Gastrocnemius medialis (tissue), 4 donors: ENCODE measurements around the gene ALDH3A2. TPM values are rescaled to one million over a fixed set of nuclear protein-coding genes. Genes with fewer than 3 reads are reported as not detected.

Experiments used
- ATAC-seq, 2 donors: fragments of 150-250 bp; one replicate each; pipeline ENCODE4 v1.9.1; 2016
- DNase-seq, 2 donors: peaks; one replicate each; pipeline ENCODE4 v3.0.0-alpha.2; 2019
- H3K27ac ChIP-seq, 4 donors: fragments of 200-600 bp; sonication (generic); 1 replicate in 1 of 4; 2 replicates in 3 of 4; pipeline ENCODE4 v1.5.1; 2016 to 2018; ENCODE audit warnings: mild to moderate bottlenecking in 2 of 4, moderate library complexity in 1 of 4
- H3K27me3 ChIP-seq, 3 donors: fragments of 200-600 bp; sonication (generic) in 2 of 3; 1 replicate in 1 of 3; 2 replicates in 2 of 3; pipeline versions ENCODE4 v1.5.1 to v1.6.0; 2016 to 2019; ENCODE audit warnings: mild to moderate bottlenecking in 1 of 3, moderate library complexity in 1 of 3
- H3K36me3 ChIP-seq, 2 donors: fragments of 200-600 bp; sonication (generic) in 1 of 2; one replicate each; pipeline ENCODE4 v1.5.1; 2017 to 2018
- H3K4me1 ChIP-seq, 2 donors: fragments of 200-600 bp; sonication (generic) in 1 of 2; one replicate each; pipeline ENCODE4 v1.5.1; 2016 to 2017; ENCODE audit warnings: mild to moderate bottlenecking in 2 of 2
- H3K4me3 ChIP-seq, 4 donors: fragments of 200-600 bp; sonication (generic) in 3 of 4; 1 replicate in 1 of 4; 2 replicates in 3 of 4; pipeline ENCODE4 v1.5.1; 2016 to 2019; ENCODE audit warnings: mild to moderate bottlenecking in 2 of 4
- H3K9me3 ChIP-seq, 3 donors: fragments of 200-600 bp; sonication (generic) in 2 of 3; 1 replicate in 1 of 3; 2 replicates in 2 of 3; pipeline ENCODE4 v1.5.1; 2016 to 2019
- CTCF ChIP-seq, 5 experiments: fragments of 450-650 bp in 3 of 5; fragments of 200-600 bp in 2 of 5; sonication (generic) in 2 of 5; IDR thresholded peaks in 4 of 5; conservative IDR thresholded peaks in 1 of 5; 1 replicate in 4 of 5; 2 replicates in 1 of 5; pipeline ENCODE4 v1.5.1; 2016 to 2019; ENCODE audit warnings: antibody characterized with exemption in 5 of 5, mild to moderate bottlenecking in 3 of 5, moderate library complexity in 3 of 5
- POLR2A ChIP-seq, 2 donors: fragments of 450-650 bp; IDR thresholded peaks; one replicate each; pipeline ENCODE4 v1.6.1; 2017; ENCODE audit warnings: antibody characterized with exemption in 2 of 2, mild to moderate bottlenecking in 2 of 2, moderate library complexity in 2 of 2
- in situ Hi-C, 4 donors: fragments of 200-750 bp; cut with MboI; loops; one replicate each; pipeline versions ENCODE4 v1.15.0 to v1.8.0; 2017; ENCODE audit warnings: low sequenced_read_pairs in 4 of 4
- intact Hi-C: fragments of 100-400 bp; cut with DNase I; formaldehyde crosslinking; loops from one replicate; pipeline ENCODE4 v1.15.1; 2023; ENCODE audit warnings: low total_unique reads
- total RNA-seq, 4 donors: library from RNA; depleted of rRNA; stranded (reverse); fragments of >200 nt; gene quantifications; one replicate each; pipeline versions ENCODE4 v1.1.0 to v1.2.3, GENCODE V29; 2016

The ALDH3A2 gene
- total RNA-seq, 4 donors from 2014 or later = 87.6 to 117 (median 98.2) TPM

GRCh38 chr17:19705201-19705600, 56.6 kb downstream of the ALDH3A2 start:
- in situ Hi-C loops = no loop called here
- no peak overlapping the region for H3K4me3 ChIP-seq
- H3K9me3 ChIP-seq = no peaks in the 10 kb centered on the region
- ATAC-seq (no peak), DNase-seq (no peak)
- H3K27me3 ChIP-seq = no peaks in the 10 kb centered on the region
- intact Hi-C loops = no loop called here
- TF ChIP-seq POLR2A (IDR thresholded peaks at IDR 0.05) (no peak), CTCF (IDR thresholded peaks at IDR 0.05 in 4 of 5, conservative IDR thresholded peaks at IDR 0.05 in 1 of 5) (no peak)
- H3K36me3 ChIP-seq = no peaks in the 10 kb centered on the region
- H3K27ac ChIP-seq = no peak overlapping the region
- H3K4me1 ChIP-seq = no peaks in the 10 kb centered on the region

- intact Hi-C loops = no loop called here
These were observed 57.5 kb downstream of the ALDH3A2 start for GRCh38 chr17:19705771-19706770.

GRCh38 chr17:19706791-19707727, 58.5 kb downstream of the ALDH3A2 start:
- in situ Hi-C loops = no loop called here
- ATAC-seq = no peak
- intact Hi-C loops = no loop called here

More at GRCh38 chr17:19705771-19706770, 57.5 kb downstream of the ALDH3A2 start:
- TF ChIP-seq CTCF (IDR thresholded peaks at IDR 0.05 in 4 of 5, conservative IDR thresholded peaks at IDR 0.05 in 1 of 5) = no peak
- H3K27me3 ChIP-seq = no peaks in the 10 kb centered on the region
- no peaks in the 10 kb centered on the region for H3K4me1 ChIP-seq
- no peak overlapping the region for H3K27ac ChIP-seq
- in situ Hi-C loops = no loop called here
- H3K36me3 ChIP-seq = no peaks in the 10 kb centered on the region
- ATAC-seq (no peak), DNase-seq (no peak)
- H3K4me3 ChIP-seq = no peak overlapping the region
- no peaks in the 10 kb centered on the region for H3K9me3 ChIP-seq

More at GRCh38 chr17:19706791-19707727, 58.5 kb downstream of the ALDH3A2 start:
- no peak for DNase-seq
- H3K27ac ChIP-seq = no peak overlapping the region
- H3K4me1 ChIP-seq = no peaks in the 10 kb centered on the region
- H3K9me3 ChIP-seq = no peaks in the 10 kb centered on the region
- no peak for TF ChIP-seq POLR2A (IDR thresholded peaks at IDR 0.05)
- TF ChIP-seq CTCF (IDR thresholded peaks at IDR 0.05 in 4 of 5, conservative IDR thresholded peaks at IDR 0.05 in 1 of 5) = no peak
- no peaks in the 10 kb centered on the region for H3K27me3 ChIP-seq
- no peaks in the 10 kb centered on the region for H3K36me3 ChIP-seq
- no peak overlapping the region for H3K4me3 ChIP-seq
